Measurements from ENCODE around the gene ROR1.

ROR1 gene

GRCh38 chr1:63854091-63854490 is 80.3 kb downstream of the ROR1 start:
- no peak overlapping the region for H3K4me3 ChIP-seq (ENCODE audit: low read depth, low read length)
- no peak for DNase-seq (ENCODE audit: low read depth)
- TF ChIP-seq CTCF (conservative IDR thresholded peaks at IDR 0.05; ENCODE audit: low read depth, low read length) = no peak

- H3K4me3 ChIP-seq (ENCODE audit: low read depth, low read length) = no peak overlapping the region
- no peak for DNase-seq (ENCODE audit: low read depth)
- TF ChIP-seq CTCF (conservative IDR thresholded peaks at IDR 0.05; ENCODE audit: low read depth, low read length) = no peak
Measured at GRCh38 chr1:63855942-63856341, 82.1 kb downstream of the ROR1 start.

DNA sequence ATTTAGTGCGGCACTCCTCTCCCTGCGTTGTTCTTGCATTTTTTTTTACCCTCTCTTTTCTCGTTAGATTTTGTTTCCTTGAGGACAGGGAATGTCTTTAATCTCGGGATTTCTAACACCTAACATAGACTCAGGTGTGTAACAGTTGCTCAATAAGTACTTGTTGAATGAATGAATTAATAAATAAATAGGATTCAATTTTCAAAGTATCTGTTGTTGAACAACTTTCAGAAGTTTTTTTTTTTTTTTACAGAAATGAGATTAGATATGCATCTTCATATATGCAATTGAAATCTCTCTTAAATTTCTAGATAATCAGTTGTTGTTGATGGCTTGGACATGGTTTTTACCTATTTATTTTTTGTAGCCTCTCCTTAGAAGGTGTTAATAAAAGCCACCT is 83.1 kb downstream of the ROR1 start:
- TF ChIP-seq CTCF (conservative IDR thresholded peaks at IDR 0.05; ENCODE audit: low read depth, low read length) = no peak
- no peak overlapping the region for H3K4me3 ChIP-seq (ENCODE audit: low read depth, low read length)
- no peak for DNase-seq (ENCODE audit: low read depth)

DNA sequence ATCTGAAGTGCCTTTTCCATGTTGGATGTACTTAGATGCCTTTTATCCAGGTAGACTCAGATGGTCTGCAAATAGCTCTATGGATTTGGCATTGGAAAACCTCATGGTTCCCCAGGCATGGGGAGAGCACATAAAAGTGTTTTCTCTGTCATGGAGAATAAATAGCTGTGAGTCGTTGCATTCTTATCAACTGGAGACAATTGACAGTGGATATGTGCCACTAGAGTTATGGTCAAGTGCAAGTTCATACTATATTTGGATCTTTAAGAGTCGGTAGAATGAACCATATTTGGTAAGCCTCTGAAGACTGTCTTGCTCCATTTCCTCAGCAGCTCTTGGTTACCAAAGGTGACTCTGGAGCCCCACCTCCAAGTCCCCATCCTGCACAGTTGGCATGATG is 83.7 kb downstream of the ROR1 start:
- no peak for TF ChIP-seq CTCF (conservative IDR thresholded peaks at IDR 0.05; ENCODE audit: low read depth, low read length)
- DNase-seq (ENCODE audit: low read depth) = no peak
- H3K4me3 ChIP-seq (ENCODE audit: low read depth, low read length) = no peak overlapping the region

GRCh38 chr1:63858153-63858552 is 84.3 kb downstream of the ROR1 start:
- no peak for DNase-seq (ENCODE audit: low read depth)
- H3K4me3 ChIP-seq (ENCODE audit: low read depth, low read length) = no peak overlapping the region
- no peak for TF ChIP-seq CTCF (conservative IDR thresholded peaks at IDR 0.05; ENCODE audit: low read depth, low read length)

DNA sequence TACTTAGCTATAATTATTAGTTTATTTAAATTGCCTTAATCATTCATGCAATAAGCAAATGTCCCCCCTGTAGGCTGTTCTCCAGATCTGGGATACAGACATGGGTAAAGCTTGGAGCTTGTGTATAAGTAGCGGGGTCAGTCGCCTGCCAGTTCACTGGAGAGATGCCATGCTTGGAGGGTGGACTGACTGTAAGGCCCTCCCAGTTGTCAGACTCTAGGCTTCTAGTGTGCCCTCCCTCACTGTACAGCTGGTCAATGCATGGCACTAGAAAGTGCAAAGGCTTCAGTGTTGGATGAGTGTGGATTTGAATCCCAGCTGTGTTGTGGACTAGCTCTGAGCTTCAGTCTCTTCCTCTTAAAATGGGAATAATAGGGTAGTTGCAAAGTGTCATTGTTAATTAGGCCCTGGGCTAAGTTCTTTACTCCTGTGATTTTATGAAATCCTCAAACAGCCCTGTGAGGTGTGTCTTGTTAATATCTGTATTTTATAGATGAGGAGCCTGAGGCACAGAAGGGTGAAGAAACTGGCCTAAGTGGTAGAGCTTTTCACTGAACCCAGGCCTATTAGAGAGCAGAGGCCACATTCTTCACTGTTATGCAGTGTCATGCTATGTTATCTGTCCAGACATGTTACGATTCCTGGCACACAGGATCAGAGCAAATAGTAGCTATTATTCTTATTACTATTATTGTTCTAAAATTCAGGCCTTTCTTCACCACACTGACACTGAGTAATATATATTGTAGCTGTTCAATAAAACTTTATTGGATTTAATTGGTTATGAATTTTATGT is 85.9 kb downstream of the ROR1 start:
- TF ChIP-seq CTCF (conservative IDR thresholded peaks at IDR 0.05; ENCODE audit: low read depth, low read length) = no peak

GRCh38 chr1:63861052-63861691 is 87.4 kb downstream of the ROR1 start:
- TF ChIP-seq CTCF (conservative IDR thresholded peaks at IDR 0.05; ENCODE audit: low read depth, low read length) = no peak
- no peak overlapping the region for H3K4me3 ChIP-seq (ENCODE audit: low read depth, low read length)
- DNase-seq (ENCODE audit: low read depth) = no peak

More for the DNA sequence above, 85.9 kb downstream of the ROR1 start:
- DNase-seq (ENCODE audit: low read depth) = no peak
- no peak overlapping the region for H3K4me3 ChIP-seq (ENCODE audit: low read depth, low read length)

All from choroid plexus epithelial cell (primary cell).